Stimulated activated CD4-positive, alpha-beta T cell treated with anti-CD3 and anti-CD28 coated beads, Interleukin-4, amount 100 ng/mL, for 4 hours (primary cell): ENCODE data around the gene KEL.
"Not testable (repeated sequence)": the region's sequence is repeated elsewhere in the genome, so short reads cannot be mapped to it uniquely, and the experiment has no call there.

Experiments used
- DNase-seq, 2 experiments: peaks; one replicate each; pipeline ENCODE4 v3.0.0-alpha.2; 2020

The KEL gene, protein sequence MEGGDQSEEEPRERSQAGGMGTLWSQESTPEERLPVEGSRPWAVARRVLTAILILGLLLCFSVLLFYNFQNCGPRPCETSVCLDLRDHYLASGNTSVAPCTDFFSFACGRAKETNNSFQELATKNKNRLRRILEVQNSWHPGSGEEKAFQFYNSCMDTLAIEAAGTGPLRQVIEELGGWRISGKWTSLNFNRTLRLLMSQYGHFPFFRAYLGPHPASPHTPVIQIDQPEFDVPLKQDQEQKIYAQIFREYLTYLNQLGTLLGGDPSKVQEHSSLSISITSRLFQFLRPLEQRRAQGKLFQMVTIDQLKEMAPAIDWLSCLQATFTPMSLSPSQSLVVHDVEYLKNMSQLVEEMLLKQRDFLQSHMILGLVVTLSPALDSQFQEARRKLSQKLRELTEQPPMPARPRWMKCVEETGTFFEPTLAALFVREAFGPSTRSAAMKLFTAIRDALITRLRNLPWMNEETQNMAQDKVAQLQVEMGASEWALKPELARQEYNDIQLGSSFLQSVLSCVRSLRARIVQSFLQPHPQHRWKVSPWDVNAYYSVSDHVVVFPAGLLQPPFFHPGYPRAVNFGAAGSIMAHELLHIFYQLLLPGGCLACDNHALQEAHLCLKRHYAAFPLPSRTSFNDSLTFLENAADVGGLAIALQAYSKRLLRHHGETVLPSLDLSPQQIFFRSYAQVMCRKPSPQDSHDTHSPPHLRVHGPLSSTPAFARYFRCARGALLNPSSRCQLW

DNA sequence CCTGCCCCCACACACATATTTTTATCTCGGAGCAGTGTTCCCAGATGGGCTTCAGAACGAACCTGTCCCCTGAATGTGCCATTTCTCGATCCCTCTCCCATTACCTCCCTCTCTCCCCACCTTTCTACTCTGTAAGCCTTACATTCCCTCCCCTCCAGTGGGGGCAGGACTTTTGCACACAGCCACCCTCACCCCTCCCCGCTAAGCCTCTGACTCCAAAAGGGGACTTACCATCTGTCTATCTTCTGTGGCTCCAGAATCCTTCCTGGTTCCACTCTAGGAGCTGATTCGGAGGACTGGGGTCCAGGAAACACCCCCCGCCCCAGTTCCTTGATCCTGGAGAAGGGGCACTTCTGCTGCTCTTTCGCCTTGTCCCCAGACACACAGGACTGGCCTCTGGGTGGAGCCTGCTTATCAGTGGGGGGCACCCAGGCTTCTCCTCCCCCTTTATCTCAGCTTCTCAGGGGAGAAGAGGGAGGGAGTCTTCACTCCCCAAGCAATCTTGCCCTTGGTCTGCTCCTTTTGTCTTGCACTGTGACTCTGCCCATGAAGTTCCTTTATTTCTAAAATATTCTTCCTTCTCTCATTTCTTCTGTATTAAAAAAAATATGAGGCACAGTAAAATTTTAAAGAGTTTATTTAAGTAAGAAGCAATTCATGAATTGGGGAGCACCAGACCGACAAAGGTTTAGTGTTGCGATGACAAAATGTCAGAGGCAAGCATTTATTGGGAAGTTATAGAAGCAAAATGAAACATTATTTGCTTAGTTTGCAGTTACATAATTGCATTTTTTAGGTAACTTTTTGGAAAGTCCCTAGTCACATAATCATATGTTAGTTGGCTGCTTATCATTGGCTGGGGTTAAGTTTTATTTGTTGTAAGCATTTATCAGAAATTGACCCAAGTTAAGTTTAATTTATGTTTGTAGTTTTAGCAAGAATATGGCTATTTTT is at the start of gene KEL:
KEL (minus strand) TSS at position 391 of the 954 bp plus-strand sequence; CDS start at position 234, 157 bp downstream.
- DNase-seq, result no peak

GRCh38 chr7:143008007-143008901 is 46.1 kb upstream of the KEL start:
- peak; percentile 70 to 80 for DNase-seq

GRCh38 chr7:143005632-143006260 is 43.6 kb upstream of the KEL start:
- DNase-seq, result no peak

DNA sequence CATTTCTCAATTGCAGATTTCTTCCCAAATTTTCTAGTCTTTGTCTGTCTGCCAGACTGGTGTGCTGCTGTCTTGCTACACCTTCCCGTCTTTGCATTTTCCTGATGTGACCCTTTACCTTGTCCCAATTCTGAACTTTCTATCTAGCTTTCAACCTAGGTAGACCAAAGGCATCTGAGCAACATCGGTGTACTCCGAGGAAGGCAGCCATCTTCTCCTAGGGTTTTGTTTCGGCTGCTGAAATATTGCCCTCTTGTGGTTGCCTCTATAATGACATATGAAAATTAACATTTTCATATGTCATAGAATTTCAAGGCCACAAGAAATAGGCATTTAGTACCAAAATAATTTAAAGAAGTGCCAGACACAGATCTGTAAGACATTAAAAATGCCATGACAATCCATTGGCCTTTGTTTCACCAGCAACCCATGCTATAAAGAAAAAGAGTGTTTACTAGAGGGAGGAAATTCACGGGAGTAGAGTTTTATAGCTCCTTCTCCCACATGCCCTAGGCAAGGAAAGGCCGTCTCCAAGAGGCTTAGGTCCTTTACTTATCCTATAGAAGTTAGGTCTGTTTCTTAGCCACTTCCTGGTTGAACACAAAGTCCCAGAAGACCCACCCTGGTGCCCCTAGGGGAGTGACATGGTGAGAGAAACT is 41.4 kb upstream of the KEL start:
- peak in 1 of 2 experiments; percentile 32 for DNase-seq

- no peak for DNase-seq
Observed at GRCh38 chr7:143002898-143003297, 40.7 kb upstream of the KEL start.

DNA sequence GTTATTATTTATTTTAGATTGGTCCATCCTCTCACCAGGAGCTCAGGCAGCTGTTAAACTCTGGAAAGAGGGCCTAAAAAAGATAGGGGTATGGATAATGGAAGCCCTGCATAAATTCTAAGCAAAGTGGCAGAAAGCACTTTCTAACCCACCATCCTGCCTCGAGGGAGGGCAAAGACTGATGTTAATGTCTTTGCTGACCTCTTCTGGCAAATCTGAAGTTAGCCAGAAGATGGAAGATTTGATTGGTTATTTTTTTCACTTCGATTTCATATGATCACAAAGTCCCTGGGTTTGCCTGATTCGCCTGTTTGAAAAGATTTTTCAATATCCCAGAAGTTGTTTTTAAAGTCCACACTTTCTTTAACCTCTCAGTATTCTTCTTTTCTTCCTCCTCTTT is 39.9 kb upstream of the KEL start:
- DNase-seq, result no peak

GRCh38 chr7:143000648-143001047 is 38.5 kb upstream of the KEL start:
- no peak for DNase-seq

DNA sequence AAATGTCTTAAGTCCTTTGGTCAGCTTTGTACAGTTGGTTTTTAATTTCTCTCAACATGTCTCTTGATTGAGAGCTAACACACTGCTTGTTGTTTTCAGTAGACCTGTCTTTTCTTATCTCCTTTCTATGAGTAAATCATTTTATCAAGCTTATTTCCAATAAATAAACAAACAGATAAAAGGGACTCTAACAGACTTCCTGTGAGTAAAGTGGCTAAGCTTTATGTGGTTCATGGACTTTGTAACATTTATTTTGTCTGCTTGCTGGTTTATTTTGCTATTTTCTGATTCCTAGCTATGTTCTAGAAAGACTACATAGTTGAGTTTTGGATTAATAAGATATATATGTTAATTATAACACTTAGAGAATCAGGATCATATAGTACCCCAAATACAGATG is 37.6 kb upstream of the KEL start:
- DNase-seq, result no peak

DNA sequence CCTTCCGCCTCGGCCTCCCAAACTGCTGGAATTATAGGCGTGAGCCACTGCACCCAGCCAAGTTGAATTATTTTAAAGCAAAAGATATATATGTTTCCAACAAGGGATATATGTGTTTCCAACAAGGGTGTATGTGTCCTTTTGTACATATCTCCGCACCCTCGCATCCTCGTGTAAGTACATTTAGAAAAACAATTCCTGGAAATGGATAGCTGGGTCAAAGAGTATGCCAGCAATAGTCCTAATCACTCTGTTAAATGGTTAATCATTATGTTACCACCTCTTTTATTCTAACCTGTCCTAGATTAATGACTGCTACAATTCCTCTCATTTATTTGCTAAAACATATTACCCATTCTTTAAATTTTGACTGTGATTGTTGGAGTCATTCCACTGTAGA is 36.8 kb upstream of the KEL start:
- DNase-seq, result no peak

- no peak for DNase-seq
Observed at GRCh38 chr7:142997456-142997989, 35.4 kb upstream of the KEL start.

DNA sequence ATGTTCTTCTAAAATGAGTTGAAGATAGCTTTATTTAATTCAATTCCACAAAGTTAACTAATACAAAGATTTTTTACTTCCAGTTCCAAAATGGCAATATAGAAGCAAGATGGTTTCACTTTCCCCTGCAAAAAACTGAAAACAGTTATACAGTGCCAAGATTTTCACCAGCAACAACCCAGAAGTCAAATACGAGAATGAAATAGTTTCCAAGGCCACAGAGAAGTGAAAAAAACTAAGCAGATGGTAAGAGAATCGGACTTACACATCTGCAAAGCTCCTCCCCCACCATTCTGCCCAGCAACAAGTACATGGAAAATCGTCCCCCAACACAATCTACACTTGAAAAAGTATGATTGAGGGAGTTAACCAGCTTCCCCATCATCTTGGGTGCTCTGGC is 30.3 kb upstream of the KEL start:
- no peak for DNase-seq

- no peak for DNase-seq
Observed at GRCh38 chr7:142984297-142984696, 22.1 kb upstream of the KEL start.

DNA sequence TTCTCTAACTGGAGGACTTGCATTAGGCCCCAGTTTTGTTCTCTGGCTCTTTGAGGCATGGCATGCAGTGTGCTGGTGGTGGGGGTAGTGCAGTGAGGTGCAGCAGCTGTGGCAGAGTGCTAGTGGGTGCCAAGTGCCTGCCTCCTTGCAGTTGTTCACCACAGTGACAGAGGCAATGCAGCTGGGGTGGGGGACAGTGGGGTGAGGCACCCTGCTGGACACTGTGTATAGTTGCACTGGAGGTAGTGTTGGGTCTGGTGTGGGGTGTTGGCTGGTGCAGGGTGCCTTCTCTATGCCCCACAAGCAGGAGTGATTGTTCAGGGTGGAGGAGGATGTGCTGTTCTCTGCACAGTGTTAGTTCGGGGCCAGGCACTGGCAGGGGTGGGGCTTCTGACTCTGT is 21.7 kb upstream of the KEL start:
- DNase-seq, result no peak

DNA sequence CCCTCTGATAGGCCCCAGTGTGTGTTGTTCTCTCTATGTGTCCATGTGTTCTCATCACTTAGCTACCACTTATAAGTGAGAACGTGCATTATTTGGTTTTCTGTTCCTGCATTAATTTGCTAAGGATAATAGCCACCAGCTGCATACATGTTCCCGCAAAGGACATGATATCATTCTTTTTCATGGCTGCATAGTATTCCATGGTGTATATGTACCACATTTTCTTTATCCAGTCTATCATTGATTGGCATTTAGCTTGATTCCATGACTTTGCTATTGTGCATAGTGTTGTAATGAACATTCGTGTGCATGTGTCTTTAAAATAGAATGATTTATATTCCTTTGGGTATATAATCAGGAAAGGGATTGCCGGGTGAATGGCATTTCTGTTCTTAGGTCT is 16.2 kb upstream of the KEL start:
- not testable (repeated sequence) for DNase-seq

GRCh38 chr7:142974626-142975025 is 12.5 kb upstream of the KEL start:
- DNase-seq, result no peak

DNA sequence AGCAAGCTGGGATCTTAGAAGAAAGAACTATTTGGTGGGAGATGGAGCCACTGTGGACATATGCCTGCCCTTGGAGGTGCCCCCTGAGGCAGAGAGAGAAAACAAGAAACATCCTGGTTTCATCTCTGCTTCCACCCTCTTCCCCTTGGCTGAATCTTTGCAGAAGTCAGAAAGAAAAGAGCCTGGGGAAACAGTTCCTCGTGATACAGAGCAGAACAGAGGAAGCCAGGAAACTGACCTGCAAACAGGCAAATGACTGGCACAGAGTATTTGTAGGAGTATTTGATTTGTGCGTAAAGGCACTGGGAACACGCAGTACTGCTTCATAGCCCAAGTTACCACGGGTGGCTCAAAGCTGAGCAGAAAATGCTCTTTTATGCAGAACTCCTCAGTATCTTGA is 7.0 kb upstream of the KEL start:
- no peak for DNase-seq

DNA sequence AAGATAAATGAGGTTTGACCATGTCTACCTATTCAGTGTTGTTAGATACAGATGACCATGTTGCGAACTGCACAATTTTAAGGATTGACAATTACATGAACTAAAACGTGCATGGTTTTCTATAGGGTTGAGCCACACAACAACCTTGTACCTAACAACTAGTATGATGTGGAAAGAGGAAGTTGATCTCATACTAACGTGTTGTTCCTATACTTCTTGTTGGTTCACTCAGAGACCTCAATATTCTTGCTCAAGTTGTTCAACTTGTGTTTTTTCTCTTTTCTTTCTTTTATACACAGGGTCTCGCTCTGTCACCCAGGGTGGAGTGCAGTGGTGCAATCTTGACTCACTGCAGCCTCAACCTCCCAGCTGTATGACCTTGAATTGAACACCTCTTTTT is 6.1 kb upstream of the KEL start:
- no peak for DNase-seq

DNA sequence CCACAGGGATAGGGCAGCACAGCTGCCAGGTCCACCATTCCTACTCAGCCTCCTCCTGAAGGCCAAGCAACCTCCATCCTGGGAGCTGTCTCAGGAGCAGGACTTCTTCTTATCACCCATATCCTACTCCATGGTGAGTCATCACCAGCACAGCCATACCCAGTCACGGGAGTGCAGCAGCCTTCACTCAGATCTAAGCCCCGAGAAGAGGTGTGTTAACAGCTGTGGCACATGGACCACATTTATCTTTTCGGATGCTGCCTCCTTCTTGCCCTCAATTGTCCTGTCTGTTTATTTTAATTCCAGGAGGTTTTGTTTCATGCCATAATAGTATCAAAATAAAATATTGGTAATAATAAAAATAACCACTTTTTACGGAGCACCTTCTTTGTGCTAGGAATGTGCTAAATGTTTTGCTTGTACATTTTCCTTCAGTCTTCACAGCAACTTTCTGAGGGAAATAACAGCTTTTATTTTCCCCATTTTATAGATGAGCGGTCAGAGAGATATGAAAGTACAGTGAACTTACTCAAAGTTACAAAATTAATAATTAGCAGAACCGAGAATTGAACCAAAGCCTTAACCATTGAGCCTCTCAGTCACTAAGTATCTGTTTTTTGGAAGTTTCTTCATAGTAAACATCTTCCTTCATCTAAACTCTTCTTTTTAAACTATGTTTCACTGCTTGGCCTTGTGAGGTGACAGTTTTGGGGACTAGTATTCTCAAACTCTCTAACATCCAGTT is 2.5 kb upstream of the KEL start:
- no peak for DNase-seq

- DNase-seq, result no peak
Observed at GRCh38 chr7:142963993-142964392, 1.8 kb upstream of the KEL start.

DNA sequence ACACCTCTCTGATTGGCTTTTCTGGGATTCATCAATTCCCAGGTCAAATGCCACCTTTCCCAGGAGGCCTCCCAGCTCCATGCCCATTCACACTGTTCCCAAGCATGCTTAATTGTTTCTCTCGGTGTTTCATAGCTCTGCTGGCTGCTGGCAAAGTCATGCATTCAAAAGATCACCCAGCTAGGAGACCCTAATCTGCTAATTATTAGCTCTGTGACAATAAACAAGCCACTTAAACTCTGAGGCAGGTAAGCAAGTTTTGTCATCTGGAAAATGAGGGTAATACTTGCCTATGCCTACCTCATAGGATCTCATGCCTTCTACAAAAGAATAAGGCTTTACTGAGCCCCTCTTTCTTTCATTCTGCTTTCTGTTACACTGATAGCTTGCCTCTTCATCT is 828 bp upstream of the KEL start:
- DNase-seq, result no peak
